HT-29 (cell line): ENCODE measurements around the gene EPS8L2. TPM values are rescaled to one million over a fixed set of nuclear protein-coding genes. Genes with fewer than 3 reads are reported as not detected.
"Not testable (repeated sequence)": the region's sequence is repeated elsewhere in the genome, so short reads cannot be mapped to it uniquely, and the experiment has no call there.

ENCODE experiments used
- DNase-seq: peaks from one replicate; pipeline ENCODE4 v3.0.0-alpha.2; 2015; ENCODE audit warnings: low spot score
- total RNA-seq: library from RNA; depleted of rRNA; stranded (reverse); fragments of >200 nt; shearing (Covaris generic); gene quantifications from 2 replicates; pipeline ENCODE4 v1.2.3, GENCODE V29; 2014

Gene EPS8L2
- total RNA-seq, 1 experiment from 2014 or later: 503 TPM

GRCh38 chr11:689625-690024 lies 16.4 kb upstream of the EPS8L2 start:
- DNase-seq: no peak

GRCh38 chr11:690244-690643 lies 15.8 kb upstream of the EPS8L2 start:
- not testable (repeated sequence) for DNase-seq

GRCh38 chr11:690738-691633 lies 15.0 kb upstream of the EPS8L2 start:
- no peak for DNase-seq

GRCh38 chr11:691710-692590 lies 14.1 kb upstream of the EPS8L2 start:
- DNase-seq: no peak

GRCh38 chr11:692824-693414 lies 13.1 kb upstream of the EPS8L2 start:
- DNase-seq: no peak

GRCh38 chr11:693415-693831 lies 12.6 kb upstream of the EPS8L2 start:
- DNase-seq: peak; percentile 20

- no peak for DNase-seq
These were observed 12.0 kb upstream of the EPS8L2 start for GRCh38 chr11:693887-694562.

- peak; percentile 99 for DNase-seq
These were observed 11.3 kb upstream of the EPS8L2 start, which contains the start of gene DEAF1 for GRCh38 chr11:694563-695287. Gene DEAF1, minus strand, starts transcription at chr11:695222. Its CDS starts 175 bp downstream, at chr11:695047.

GRCh38 chr11:695288-695537 lies 10.8 kb upstream of the EPS8L2 start:
- no peak for DNase-seq

- DNase-seq: peak; percentile 99
These were observed 10.3 kb upstream of the EPS8L2 start, which contains the start of gene TMEM80 for GRCh38 chr11:695538-696248. Gene TMEM80, plus strand, starts transcription at chr11:695816. Its CDS starts 12 bp downstream, at chr11:695828.

- peak; percentile 28 for DNase-seq
These were observed 9.0 kb upstream of the EPS8L2 start for GRCh38 chr11:696955-697491.

- DNase-seq: no peak
These were observed 8.2 kb upstream of the EPS8L2 start for GRCh38 chr11:697811-698311.

- DNase-seq: no peak
These were observed 7.4 kb upstream of the EPS8L2 start for GRCh38 chr11:698493-699115.

- no peak for DNase-seq
These were observed 6.9 kb upstream of the EPS8L2 start for GRCh38 chr11:699116-699508.

GRCh38 chr11:699753-700152 lies 6.3 kb upstream of the EPS8L2 start:
- no peak for DNase-seq

- no peak for DNase-seq
These were observed 4.1 kb upstream of the EPS8L2 start for GRCh38 chr11:701741-702461.

- peak; percentile 85 for DNase-seq
These were observed 3.3 kb upstream of the EPS8L2 start for GRCh38 chr11:702462-703461.
